ENCODE measurements around the gene IFFO2.
"Not testable (repeated sequence)": the region's sequence is repeated elsewhere in the genome, so short reads cannot be mapped to it uniquely, and the experiment has no call there.

IFFO2 gene

GRCh38 chr1:18871401-18872070 is 84.9 kb downstream of the IFFO2 start:
- DNase-seq, result no peak

GRCh38 chr1:18870957-18871356 is 85.5 kb downstream of the IFFO2 start:
- DNase-seq, result no peak

- not testable (repeated sequence) for DNase-seq
These were observed 85.9 kb downstream of the IFFO2 start for GRCh38 chr1:18870595-18870865.

GRCh38 chr1:18869847-18870594 is 86.5 kb downstream of the IFFO2 start:
- no peak for DNase-seq

- DNase-seq, result no peak
These were observed 87.6 kb downstream of the IFFO2 start for GRCh38 chr1:18868801-18869424.

- DNase-seq, result no peak
These were observed 88.1 kb downstream of the IFFO2 start for GRCh38 chr1:18868354-18868753.

- no peak for DNase-seq
These were observed 89.6 kb downstream of the IFFO2 start for GRCh38 chr1:18866846-18867245.

GRCh38 chr1:18866314-18866713 is 90.2 kb downstream of the IFFO2 start:
- no peak for DNase-seq

- DNase-seq, result no peak
These were observed 91.3 kb downstream of the IFFO2 start for GRCh38 chr1:18865176-18865575.

- no peak for DNase-seq
These were observed 94.9 kb downstream of the IFFO2 start for GRCh38 chr1:18861590-18861989.

GRCh38 chr1:18861082-18861481 is 95.4 kb downstream of the IFFO2 start:
- no peak for DNase-seq

GRCh38 chr1:18859560-18859959 is 96.9 kb downstream of the IFFO2 start, which contains the start of gene TAS1R2:
Gene TAS1R2, minus strand, starts transcription at chr1:18859660. Its CDS starts 0 bp downstream, at chr1:18859660.
- no peak for DNase-seq

GRCh38 chr1:18858070-18858688 is 98.3 kb downstream of the IFFO2 start:
- no peak for DNase-seq

GRCh38 chr1:18856435-18856834 is 100.0 kb downstream of the IFFO2 start:
- DNase-seq, result no peak

- DNase-seq, result no peak
These were observed 100.9 kb downstream of the IFFO2 start for GRCh38 chr1:18855573-18855972.

GRCh38 chr1:18854331-18855025 is 102.0 kb downstream of the IFFO2 start:
- DNase-seq, result no peak

Measured in CD4-positive, alpha-beta T cell treated with Interleukin-6 for 4 hours (primary cell).